Bronchial epithelial cell (primary cell): Measurements from ENCODE around the gene IGLON5. TPM values are rescaled to one million over a fixed set of nuclear protein-coding genes. Genes with fewer than 3 reads are reported as not detected.

Experiments used
- DNase-seq: peaks from one replicate; pipeline ENCODE4 v3.0.0-alpha.2; 2010; ENCODE audit warnings: low read depth
- FAIRE-seq: peaks from 2 replicates; lab custom pipeline; 2011; peaks lifted over from hg19 to GRCh38; lab: Jason Lieb, UNC
- H3K27me3 ChIP-seq: 2 replicates; pipeline ENCODE4 v1.5.1; 2011; ENCODE audit warnings: low read length; ENCODE audit not compliant: control insufficient read depth, insufficient read depth
- H3K36me3 ChIP-seq: 2 replicates; pipeline ENCODE4 v1.5.1; 2011; ENCODE audit warnings: low read length; ENCODE audit not compliant: control insufficient read depth, insufficient read depth
- H3K4me3 ChIP-seq: 2 replicates; pipeline ENCODE4 v1.5.1; 2011; ENCODE audit warnings: mild to moderate bottlenecking, low read depth, low read length, control low read depth
- CTCF ChIP-seq: IDR thresholded peaks from 2 replicates; pipeline ENCODE4 v1.5.1; 2011; ENCODE audit warnings: mild to moderate bottlenecking, moderate library complexity, low read length, control low read depth, inconsistent platforms; ENCODE audit not compliant: insufficient read depth, severe bottlenecking
- total RNA-seq: library from RNA; depleted of rRNA; stranded (reverse); fragments of >200 nt; gene quantifications from 2 replicates; pipeline ENCODE4 v1.2.1, GENCODE V29; 2014

The IGLON5 gene
- total RNA-seq, 1 donor from 2014 or later, result not detected

- FAIRE-seq (no peak), DNase-seq (no peak)
- H3K27me3 ChIP-seq, result no peaks in the 10 kb centered on the region
- H3K4me3 ChIP-seq, result no peak overlapping the region
- H3K36me3 ChIP-seq, result no peaks in the 10 kb centered on the region
- TF ChIP-seq CTCF, result no peak
These were observed 26.6 kb downstream of the IGLON5 start for GRCh38 chr19:51337861-51338562.

GRCh38 chr19:51338563-51339312, 27.3 kb downstream of the IGLON5 start:
- H3K4me3 ChIP-seq, result peak overlapping the region; percentile 50
- DNase-seq (peak; percentile 53), FAIRE-seq (no peak)
- TF ChIP-seq CTCF, result peak; percentile 85
- H3K36me3 ChIP-seq, result no peaks in the 10 kb centered on the region
- H3K27me3 ChIP-seq, result no peaks in the 10 kb centered on the region

- no peak for TF ChIP-seq CTCF
- DNase-seq, result no peak
- H3K36me3 ChIP-seq, result no peaks in the 10 kb centered on the region
- peak overlapping the region; percentile 50 for H3K4me3 ChIP-seq
- H3K27me3 ChIP-seq, result no peaks in the 10 kb centered on the region
- FAIRE-seq, result no peak
These were observed 27.9 kb downstream of the IGLON5 start for GRCh38 chr19:51339313-51339686.

GRCh38 chr19:51339687-51340656, 28.5 kb downstream of the IGLON5 start:
- FAIRE-seq (no peak), DNase-seq (peak; percentile 85)
- peak overlapping the region; percentile 50 for H3K4me3 ChIP-seq
- no peaks in the 10 kb centered on the region for H3K27me3 ChIP-seq
- no peaks in the 10 kb centered on the region for H3K36me3 ChIP-seq
- peak; percentile 26 for TF ChIP-seq CTCF

- no peak for FAIRE-seq
- TF ChIP-seq CTCF, result no peak
- no peak for DNase-seq
- Histone ChIP-seq H3K4me3 (no peak overlapping the region), H3K36me3 (peaks cover 2% of the 10 kb centered on the region), H3K27me3 (no peaks in the 10 kb centered on the region)
These were observed 29.6 kb downstream of the IGLON5 start for GRCh38 chr19:51341066-51341465.
